ENCODE results near the gene RASSF8.

Gene RASSF8

GRCh38 chr12:26109343-26109881 is 150.9 kb downstream of the RASSF8 start:
- DNase-seq (ENCODE audit: low read depth): no peak

DNA sequence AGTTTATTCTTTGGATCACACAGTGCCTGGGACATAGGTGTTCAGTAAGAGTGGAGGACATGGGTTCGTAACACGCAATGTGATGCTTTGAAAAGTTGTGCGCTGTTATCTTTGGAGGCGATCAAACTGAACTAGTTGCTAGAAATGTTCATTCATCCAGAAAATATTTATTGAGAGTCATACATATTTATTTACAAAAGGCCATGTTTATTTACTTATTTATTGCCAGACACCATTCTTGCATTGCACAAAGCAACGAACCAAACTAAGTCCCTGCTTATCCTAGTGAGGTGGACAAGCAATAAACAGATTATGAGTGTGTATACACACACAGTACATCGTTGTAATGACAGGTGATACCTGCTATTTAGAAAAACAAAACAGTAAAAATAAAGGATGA is 153.8 kb downstream of the RASSF8 start:
- DNase-seq (ENCODE audit: low read depth): no peak

DNA sequence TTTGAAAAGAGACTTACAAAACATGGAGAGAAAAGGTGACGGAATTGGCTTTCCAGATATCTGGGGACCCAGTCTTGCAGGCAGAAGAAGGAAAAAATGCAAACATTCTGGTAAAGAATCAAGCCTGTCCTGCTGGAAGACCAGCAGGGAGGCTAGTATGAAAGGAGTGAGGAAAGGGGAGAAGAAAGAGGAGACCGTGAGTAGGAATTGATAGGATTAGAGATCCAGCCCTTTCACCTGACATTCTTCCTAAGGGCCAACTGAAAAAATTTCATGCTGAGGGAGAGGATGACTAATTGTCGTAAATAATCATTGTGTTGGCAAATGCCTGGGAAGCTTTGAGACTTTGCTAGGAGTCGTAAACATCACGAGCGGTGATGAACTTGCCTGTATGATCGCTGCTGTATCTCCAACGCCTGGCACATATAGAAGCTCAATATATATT is 154.2 kb downstream of the RASSF8 start:
- no peak for DNase-seq (ENCODE audit: low read depth)

GRCh38 chr12:26113181-26113654 is 154.7 kb downstream of the RASSF8 start:
- no peak for DNase-seq (ENCODE audit: low read depth)

DNA sequence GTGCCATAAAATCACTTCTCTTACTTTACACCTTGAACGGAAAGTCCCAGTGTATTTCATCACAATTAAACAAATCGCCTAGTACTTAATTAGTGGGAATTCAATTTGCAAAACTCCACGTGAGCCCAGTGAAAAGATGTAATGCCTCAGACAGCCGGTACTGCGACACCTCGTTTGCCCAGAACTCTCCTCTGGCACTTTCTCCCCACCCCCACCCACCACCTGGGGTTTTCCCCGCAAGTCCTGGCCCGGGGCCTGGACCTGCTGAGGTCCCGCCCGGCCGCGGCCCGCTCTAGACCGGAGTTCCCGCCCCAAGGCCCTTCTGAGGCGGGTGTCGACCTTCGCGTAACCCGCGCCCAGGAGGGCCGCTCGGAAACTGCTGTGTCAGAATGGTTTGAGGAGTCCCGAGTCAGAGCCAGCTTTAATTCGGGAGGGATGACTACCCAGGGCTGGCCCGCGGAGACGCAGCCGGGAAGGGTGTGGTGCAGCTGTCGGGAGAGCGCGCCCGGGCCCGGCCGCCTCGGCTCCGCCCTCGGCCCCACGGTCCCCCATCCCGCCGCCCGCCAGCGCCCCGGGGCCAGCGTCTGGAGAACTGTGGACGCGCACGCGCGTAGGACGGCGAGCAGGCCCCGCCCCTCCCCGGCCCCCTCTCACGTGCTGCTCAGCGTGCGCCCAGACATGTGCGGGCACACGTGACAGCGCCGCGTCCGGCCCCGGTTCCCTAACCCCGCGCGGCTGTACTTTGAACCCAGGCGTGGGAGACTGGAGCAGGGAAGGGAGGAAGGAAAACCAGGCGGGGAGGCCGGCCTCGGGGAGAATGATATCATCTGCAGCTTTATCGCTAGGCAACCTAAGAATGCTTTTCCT is 155.6 kb downstream of the RASSF8 start:
- DNase-seq (ENCODE audit: low read depth): peak; percentile 89

GRCh38 chr12:26114720-26115401 is 156.4 kb downstream of the RASSF8 start:
- no peak for DNase-seq (ENCODE audit: low read depth)

DNA sequence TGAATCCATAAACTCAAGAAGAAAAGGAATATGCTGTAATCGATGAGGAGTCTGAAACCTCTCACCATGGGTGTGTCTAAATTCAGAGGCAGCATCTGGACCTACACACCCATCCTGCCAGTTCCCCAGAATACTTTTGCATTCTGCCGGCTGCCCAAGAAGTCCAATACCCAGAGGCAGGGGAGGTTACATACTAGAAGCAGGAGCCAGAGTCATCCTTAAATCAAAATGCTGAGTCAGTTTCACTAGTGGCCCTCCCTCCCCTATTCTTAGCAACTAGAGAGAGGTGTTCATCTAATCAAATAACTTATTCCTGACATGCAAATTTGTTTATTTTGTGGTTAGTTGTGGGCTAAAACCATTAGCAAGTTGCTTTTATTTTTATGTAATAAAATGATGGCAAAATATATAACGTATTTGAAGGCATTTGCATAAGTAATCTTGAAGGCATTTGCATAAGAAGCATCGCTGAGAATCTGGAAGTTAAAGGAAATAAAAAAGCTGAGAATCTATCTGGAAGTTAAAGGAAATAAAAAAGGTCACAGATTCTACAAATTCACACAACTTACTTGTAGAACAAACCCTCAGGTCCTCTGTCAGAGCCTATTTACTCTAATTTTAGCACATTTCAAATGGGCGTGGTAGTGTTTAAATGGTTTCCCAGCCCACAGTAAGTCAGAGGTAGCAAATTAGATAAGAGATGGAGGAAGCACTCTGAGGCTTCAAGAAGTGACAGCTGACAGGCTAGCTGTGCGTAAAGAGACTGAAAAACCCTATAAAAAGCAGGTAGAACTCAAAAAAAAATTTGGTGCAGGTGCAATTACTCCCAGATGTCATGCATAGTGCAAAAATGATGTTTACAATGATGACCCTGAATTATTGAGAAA is 158.6 kb downstream of the RASSF8 start:
- DNase-seq (ENCODE audit: low read depth): no peak

DNA sequence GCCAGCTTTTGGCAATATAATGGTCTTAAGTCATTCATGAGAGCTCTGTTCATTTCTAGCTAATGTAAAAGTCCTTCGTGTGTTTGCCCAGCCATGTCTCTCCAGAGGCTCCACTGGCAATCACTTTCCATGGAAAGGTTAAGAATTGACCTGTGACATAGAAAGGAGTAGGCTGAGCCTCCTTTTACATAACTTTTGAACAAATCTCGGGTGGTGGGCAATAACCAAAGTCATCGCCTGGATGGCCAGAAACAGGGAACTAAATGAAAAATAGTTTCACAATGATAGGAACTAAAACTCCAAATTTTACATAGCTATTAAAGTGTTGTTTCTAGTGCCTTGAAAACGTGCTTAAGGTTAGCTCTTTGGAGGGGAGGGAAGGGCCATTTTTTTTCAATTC is 159.8 kb downstream of the RASSF8 start:
- no peak for DNase-seq (ENCODE audit: low read depth)

- DNase-seq (ENCODE audit: low read depth): peak; percentile 40
Observed at GRCh38 chr12:26119391-26119989, 161.0 kb downstream of the RASSF8 start.

GRCh38 chr12:26120561-26121274 is 162.2 kb downstream of the RASSF8 start:
- DNase-seq (ENCODE audit: low read depth): no peak

DNA sequence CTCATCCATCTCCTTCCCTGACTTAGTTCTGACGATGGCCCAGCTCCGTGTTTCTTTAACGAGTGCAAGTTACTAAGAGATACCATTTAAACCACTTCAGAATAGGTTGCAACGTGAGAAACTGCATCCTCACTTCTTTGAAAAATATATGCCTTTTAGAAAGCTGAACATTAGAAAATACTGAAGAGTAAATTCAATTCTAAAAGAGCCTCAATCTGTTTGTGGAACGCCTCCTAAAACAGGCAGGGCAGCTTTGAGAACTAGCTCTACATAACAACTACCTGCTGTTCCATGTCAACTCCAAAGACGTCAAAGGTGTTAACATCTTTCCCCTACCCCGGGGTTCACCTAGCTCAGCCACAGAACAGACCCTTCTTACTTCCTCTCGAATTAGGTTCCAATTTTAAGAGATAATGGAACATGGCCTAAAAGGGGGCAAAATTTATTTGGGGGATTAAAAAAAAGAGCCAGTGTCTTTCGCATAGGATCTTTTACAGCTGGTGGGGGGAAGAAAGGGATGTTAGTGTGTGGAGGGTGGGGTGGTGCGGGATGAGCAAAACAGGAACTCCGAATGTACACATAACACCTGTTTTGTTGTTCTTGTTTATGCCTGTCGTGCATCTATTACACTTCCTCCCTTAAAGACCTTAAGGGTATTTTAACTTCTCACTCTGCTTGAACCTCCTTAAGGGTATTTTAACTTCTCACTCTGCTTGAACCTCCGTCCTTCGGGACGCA is 163.0 kb downstream of the RASSF8 start:
- no peak for DNase-seq (ENCODE audit: low read depth)

GRCh38 chr12:26122061-26122680 is 163.7 kb downstream of the RASSF8 start:
- DNase-seq (ENCODE audit: low read depth): no peak

DNA sequence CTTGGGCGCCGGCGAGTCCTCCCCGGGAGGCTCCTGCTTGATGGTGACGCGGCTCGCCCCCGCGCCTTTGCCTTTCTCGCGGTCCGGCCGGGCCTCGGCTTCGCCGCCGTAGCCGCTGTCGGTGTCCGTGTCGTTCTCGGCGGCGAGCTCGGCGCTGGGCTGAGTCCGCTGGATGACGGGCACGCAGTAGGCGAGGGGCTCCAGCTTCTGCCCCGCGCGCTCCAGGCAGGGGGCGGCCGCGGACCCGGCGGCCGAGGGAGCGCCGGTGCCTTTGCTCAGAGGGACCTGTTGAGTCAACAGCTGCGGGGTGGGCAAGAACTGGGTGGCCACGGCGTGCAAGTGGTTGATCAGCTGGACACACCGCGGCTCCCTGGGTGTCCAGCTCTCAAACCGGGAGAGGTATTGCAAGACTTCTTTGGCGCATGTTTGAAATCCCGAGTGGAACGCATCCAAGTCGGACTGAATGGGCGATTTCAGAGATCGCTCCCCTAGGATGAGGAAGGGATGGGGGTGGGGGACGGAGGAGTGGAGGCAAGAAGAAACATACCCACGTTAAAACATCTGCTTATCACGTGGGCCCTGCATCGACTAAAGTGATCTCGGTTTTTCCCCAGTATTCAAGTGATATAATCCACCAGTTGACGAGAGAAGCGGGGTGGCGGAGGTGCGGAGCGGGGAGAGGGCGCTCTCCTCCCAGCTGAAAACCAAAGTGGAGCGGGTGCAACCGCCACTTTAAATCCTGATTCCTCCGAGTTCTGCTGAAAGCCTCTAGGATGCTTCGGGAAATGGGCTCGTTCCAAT is 164.4 kb downstream of the RASSF8 start:
- DNase-seq (ENCODE audit: low read depth): peak; percentile 67

DNA sequence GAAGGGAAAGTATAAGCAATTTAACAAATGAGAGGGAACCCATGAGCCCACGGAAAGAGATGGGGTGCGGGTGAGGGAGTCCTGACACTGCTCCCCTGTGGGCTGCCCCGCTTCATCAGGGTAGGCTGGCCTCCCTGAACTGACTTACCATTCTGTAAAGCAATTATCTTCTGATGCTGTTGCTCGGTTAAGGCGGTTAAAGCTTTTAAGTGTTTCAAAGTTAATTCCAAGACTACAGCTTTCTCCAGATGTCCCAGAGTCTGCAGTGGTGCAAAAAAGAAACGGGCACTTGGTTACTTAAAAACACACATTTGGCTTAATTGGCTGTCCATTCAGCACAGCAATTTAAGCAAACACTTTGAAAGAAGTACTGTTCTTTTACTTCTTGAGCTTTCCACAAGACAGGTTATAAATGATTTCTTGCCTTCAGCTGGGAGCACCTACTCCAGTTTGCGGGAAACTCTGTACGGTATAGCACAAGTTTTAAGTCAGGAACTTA is 165.0 kb downstream of the RASSF8 start:
- DNase-seq (ENCODE audit: low read depth): no peak

- peak; percentile 30 for DNase-seq (ENCODE audit: low read depth)
Observed at GRCh38 chr12:26124446-26125399, 166.2 kb downstream of the RASSF8 start, which contains the start of gene BHLHE41. Gene BHLHE41, minus strand, starts transcription at chr12:26125037. Its CDS starts 258 bp downstream, at chr12:26124779.

DNA sequence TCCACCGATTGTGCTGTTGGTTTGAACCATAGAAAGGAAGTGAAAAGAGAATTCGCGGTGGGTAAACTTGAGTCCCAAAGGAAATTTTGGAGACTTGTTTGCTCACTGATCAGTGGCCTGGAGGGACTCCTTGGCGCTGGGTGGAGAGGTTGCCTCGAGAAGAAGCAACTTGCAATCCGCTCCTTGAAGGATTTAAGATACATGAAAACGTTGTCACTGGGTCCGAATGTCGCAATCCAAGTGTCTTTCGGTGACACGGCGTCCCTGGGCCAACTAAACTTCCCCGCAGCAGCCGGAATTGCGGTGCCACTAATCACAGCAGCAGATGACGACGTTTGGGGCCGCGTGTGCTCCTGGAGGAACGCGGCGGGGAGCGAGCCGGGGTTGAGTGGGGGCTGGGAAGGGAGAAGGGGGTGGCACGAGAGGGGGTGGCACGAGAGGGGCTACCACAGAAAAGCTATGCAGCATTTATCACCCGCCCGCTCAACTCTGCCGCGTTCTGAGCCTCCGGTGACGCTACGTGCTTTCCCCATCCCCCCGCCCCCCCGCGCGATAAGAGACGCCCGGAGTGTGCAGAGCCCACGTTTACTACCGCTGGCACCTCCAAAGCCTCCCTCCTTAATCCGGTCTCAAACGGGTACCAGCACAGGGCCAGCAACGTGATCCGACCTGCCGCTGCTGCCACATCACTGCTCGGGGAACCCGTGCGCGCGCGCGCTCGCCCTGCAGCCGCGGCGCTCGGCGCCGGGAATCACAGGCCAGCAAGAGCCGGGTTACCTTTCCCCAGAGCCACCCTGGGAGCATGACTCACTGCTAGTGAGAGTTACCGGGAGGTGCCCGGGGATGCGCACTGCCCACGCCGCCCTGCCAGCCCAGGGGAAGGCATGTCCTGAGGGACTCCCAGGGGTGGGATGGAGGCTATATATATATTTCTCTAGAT is 167.2 kb downstream of the RASSF8 start:
- DNase-seq (ENCODE audit: low read depth): peak; percentile 79

Data from HS-27A (cell line).